Gastrocnemius medialis (tissue), 4 donors: ENCODE data around the gene ADCY9. TPM values are rescaled to one million over a fixed set of nuclear protein-coding genes. Genes with fewer than 3 reads are reported as not detected.
A peak's percentile ranks its signal among the peaks of the same experiment; 100 is the strongest.

Source experiments
- ATAC-seq, 2 donors: fragments of 150-250 bp; one replicate each; pipeline ENCODE4 v1.9.1; 2016
- DNase-seq, 2 donors: peaks; one replicate each; pipeline ENCODE4 v3.0.0-alpha.2; 2019
- H3K27ac ChIP-seq, 4 donors: fragments of 200-600 bp; sonication (generic); 1 replicate in 1 of 4; 2 replicates in 3 of 4; pipeline ENCODE4 v1.5.1; 2016 to 2018; ENCODE audit warnings: mild to moderate bottlenecking in 2 of 4, moderate library complexity in 1 of 4
- H3K27me3 ChIP-seq, 3 donors: fragments of 200-600 bp; sonication (generic) in 2 of 3; 1 replicate in 1 of 3; 2 replicates in 2 of 3; pipeline versions ENCODE4 v1.5.1 to v1.6.0; 2016 to 2019; ENCODE audit warnings: mild to moderate bottlenecking in 1 of 3, moderate library complexity in 1 of 3
- H3K36me3 ChIP-seq, 2 donors: fragments of 200-600 bp; sonication (generic) in 1 of 2; one replicate each; pipeline ENCODE4 v1.5.1; 2017 to 2018
- H3K4me1 ChIP-seq, 2 donors: fragments of 200-600 bp; sonication (generic) in 1 of 2; one replicate each; pipeline ENCODE4 v1.5.1; 2016 to 2017; ENCODE audit warnings: mild to moderate bottlenecking in 2 of 2
- H3K4me3 ChIP-seq, 4 donors: fragments of 200-600 bp; sonication (generic) in 3 of 4; 1 replicate in 1 of 4; 2 replicates in 3 of 4; pipeline ENCODE4 v1.5.1; 2016 to 2019; ENCODE audit warnings: mild to moderate bottlenecking in 2 of 4
- H3K9me3 ChIP-seq, 3 donors: fragments of 200-600 bp; sonication (generic) in 2 of 3; 1 replicate in 1 of 3; 2 replicates in 2 of 3; pipeline ENCODE4 v1.5.1; 2016 to 2019
- CTCF ChIP-seq, 5 experiments: fragments of 450-650 bp in 3 of 5; fragments of 200-600 bp in 2 of 5; sonication (generic) in 2 of 5; IDR thresholded peaks in 4 of 5; conservative IDR thresholded peaks in 1 of 5; 1 replicate in 4 of 5; 2 replicates in 1 of 5; pipeline ENCODE4 v1.5.1; 2016 to 2019; ENCODE audit warnings: antibody characterized with exemption in 5 of 5, mild to moderate bottlenecking in 3 of 5, moderate library complexity in 3 of 5
- POLR2A ChIP-seq, 2 donors: fragments of 450-650 bp; IDR thresholded peaks; one replicate each; pipeline ENCODE4 v1.6.1; 2017; ENCODE audit warnings: antibody characterized with exemption in 2 of 2, mild to moderate bottlenecking in 2 of 2, moderate library complexity in 2 of 2
- in situ Hi-C, 4 donors: fragments of 200-750 bp; cut with MboI; loops; one replicate each; pipeline versions ENCODE4 v1.15.0 to v1.8.0; 2017; ENCODE audit warnings: low sequenced_read_pairs in 4 of 4
- intact Hi-C: fragments of 100-400 bp; cut with DNase I; formaldehyde crosslinking; loops from one replicate; pipeline ENCODE4 v1.15.1; 2023; ENCODE audit warnings: low total_unique reads
- total RNA-seq, 4 donors: library from RNA; depleted of rRNA; stranded (reverse); fragments of >200 nt; gene quantifications; one replicate each; pipeline versions ENCODE4 v1.1.0 to v1.2.3, GENCODE V29; 2016

The ADCY9 gene
- total RNA-seq, 4 donors from 2014 or later = 84.9 to 223 (median 163) TPM

GRCh38 chr16:3984111-3985060 lies 131.9 kb downstream of the ADCY9 start:
- H3K27me3 ChIP-seq = no peaks in the 10 kb centered on the region
- in situ Hi-C loops (loop anchor here in 2 of 4 donors (10.0 to 25.0 kb wide), 2 partner anchors 128 to 140 kb away; partner anchors contain the start of gene ADCY9 (in 1 of the 2)), intact Hi-C loops (loop anchor here (5.0 kb wide), 1 partner anchor 198 kb away; no protein-coding TSS in a partner anchor)
- H3K9me3 ChIP-seq = no peaks in the 10 kb centered on the region
- no peak overlapping the region for H3K27ac ChIP-seq
- no peaks in the 10 kb centered on the region for H3K4me1 ChIP-seq
- DNase-seq (no peak), ATAC-seq (no peak)
- TF ChIP-seq POLR2A (IDR thresholded peaks at IDR 0.05) = no peak
- H3K4me3 ChIP-seq = no peak overlapping the region
- peaks cover 0 to 47% of the 10 kb centered on the region in 2 donors for H3K36me3 ChIP-seq

- no peaks in the 10 kb centered on the region for H3K27me3 ChIP-seq
- DNase-seq (peak; percentile 50 to 78), ATAC-seq (peak; percentile 79 to 98)
- H3K36me3 ChIP-seq = peaks cover 0 to 49% of the 10 kb centered on the region in 2 donors
- TF ChIP-seq CTCF (IDR thresholded peaks at IDR 0.05 in 4 of 5, conservative IDR thresholded peaks at IDR 0.05 in 1 of 5) (peak; percentile 64 to 77 (median 64)), POLR2A (IDR thresholded peaks at IDR 0.05) (no peak)
- no peaks in the 10 kb centered on the region for H3K9me3 ChIP-seq
- H3K27ac ChIP-seq = peak overlapping the region in 1 of 4 donors; percentile 16
- intact Hi-C loops (loop anchor here (1.0 to 5.0 kb wide), 3 partner anchors 133 to 271 kb away; partner anchors contain the start of gene ADCY9), in situ Hi-C loops (loop anchor here in 2 of 4 donors (10.0 to 25.0 kb wide), 2 partner anchors 129 to 142 kb away; partner anchors contain the start of gene ADCY9 (in 1 of the 2))
- no peaks in the 10 kb centered on the region for H3K4me1 ChIP-seq
- no peak overlapping the region for H3K4me3 ChIP-seq
Measured at GRCh38 chr16:3983081-3983520, 133.1 kb downstream of the ADCY9 start.

- Histone ChIP-seq H3K9me3 (no peaks in the 10 kb centered on the region), H3K27me3 (no peaks in the 10 kb centered on the region), H3K4me1 (no peaks in the 10 kb centered on the region), H3K4me3 (no peak overlapping the region), H3K36me3 (peaks cover 0 to 49% of the 10 kb centered on the region in 2 donors), H3K27ac (no peak overlapping the region)
- ATAC-seq = no peak
- in situ Hi-C loops = loop anchor here in 2 of 4 donors (10.0 to 25.0 kb wide), 2 partner anchors 130 to 143 kb away; partner anchors contain the start of gene ADCY9 (in 1 of the 2)
- TF ChIP-seq CTCF (IDR thresholded peaks at IDR 0.05 in 4 of 5, conservative IDR thresholded peaks at IDR 0.05 in 1 of 5) (no peak), POLR2A (IDR thresholded peaks at IDR 0.05) (no peak)
- DNase-seq = no peak
- intact Hi-C loops = loop anchor here (5.0 kb wide), 1 partner anchor 200 kb away; no protein-coding TSS in a partner anchor
Measured at GRCh38 chr16:3982216-3982615, 134.0 kb downstream of the ADCY9 start.

GRCh38 chr16:3980253-3981111 lies 135.8 kb downstream of the ADCY9 start:
- intact Hi-C loops = loop anchor here (5.0 kb wide), 1 partner anchor 202 kb away; no protein-coding TSS in a partner anchor
- peaks cover 0 to 60% of the 10 kb centered on the region in 2 donors for H3K36me3 ChIP-seq
- no peak overlapping the region for H3K4me3 ChIP-seq
- no peaks in the 10 kb centered on the region for H3K9me3 ChIP-seq
- no peaks in the 10 kb centered on the region for H3K27me3 ChIP-seq
- no peaks in the 10 kb centered on the region for H3K4me1 ChIP-seq
- in situ Hi-C loops = loop anchor here in 2 of 4 donors (10.0 to 25.0 kb wide), 2 partner anchors 132 to 144 kb away; partner anchors contain the start of gene ADCY9 (in 1 of the 2)
- ATAC-seq (no peak), DNase-seq (no peak)
- TF ChIP-seq POLR2A (IDR thresholded peaks at IDR 0.05) (no peak), CTCF (IDR thresholded peaks at IDR 0.05 in 4 of 5, conservative IDR thresholded peaks at IDR 0.05 in 1 of 5) (no peak)
- H3K27ac ChIP-seq = no peak overlapping the region
